Natural killer cell treated with Interleukin-12 subunit alpha and Interleukin-12 subunit beta and Interleukin-15 and Interleukin-18, amount 100 ng/mL, for 72 hours (primary cell): ENCODE measurements around the gene SMC1A. TPM values are rescaled to one million over a fixed set of nuclear protein-coding genes. Genes with fewer than 3 reads are reported as not detected.
"Not testable (repeated sequence)": the region's sequence is repeated elsewhere in the genome, so short reads cannot be mapped to it uniquely, and the experiment has no call there.

Source experiments
- ATAC-seq, 2 donors: fragments of 150-1000 bp; cut with Tn5 transposase in 1 of 2; sonication (Bioruptor Pico), chemical (Tn5 transposase) in 1 of 2; 2 replicates each; pipeline ENCODE4 v1.10.0; 2021
- DNase-seq: peaks from one replicate; pipeline ENCODE4 v3.0.0; 2022; ENCODE audit warnings: low spot score
- H3K27ac Mint-ChIP-seq, 2 donors: 1 replicate in 1 of 2; 2 replicates in 1 of 2; pipeline ENCODE4 v1.8.0; 2022; ENCODE audit warnings: mixed read lengths in 2 of 2, mild to moderate bottlenecking in 1 of 2, moderate library complexity in 1 of 2
- H3K27me3 Mint-ChIP-seq, 2 donors: 1 replicate in 1 of 2; 2 replicates in 1 of 2; pipeline ENCODE4 v1.8.0; 2022; ENCODE audit warnings: mixed read lengths in 2 of 2
- H3K36me3 Mint-ChIP-seq: one replicate; pipeline ENCODE4 v1.8.0; 2022; ENCODE audit warnings: mixed read lengths
- H3K4me1 Mint-ChIP-seq, 2 donors: 1 replicate in 1 of 2; 2 replicates in 1 of 2; pipeline ENCODE4 v1.8.0; 2022; ENCODE audit warnings: low read depth in 2 of 2, mixed read lengths in 2 of 2, mild to moderate bottlenecking in 1 of 2
- H3K4me3 Mint-ChIP-seq: one replicate; pipeline ENCODE4 v1.8.0; 2022; ENCODE audit warnings: mixed read lengths
- H3K9me3 Mint-ChIP-seq: 2 replicates; pipeline ENCODE4 v1.8.0; 2022; ENCODE audit warnings: mixed read lengths
- total RNA-seq, 2 donors: library from RNA; stranded (reverse); gene quantifications; one replicate each; pipeline ENCODE4 v1.2.3, GENCODE V29; 2022

SMC1A gene
- 100 to 1,000 TPM; 146 to 147 TPM for total RNA-seq

GRCh38 chrX:53422086-53422860, at the start of gene SMC1A:
SMC1A (minus strand) TSS chrX:53422654; CDS start chrX:53422600, 54 bp downstream.
- ATAC-seq: peak; percentile 95 to 96
- Mint-ChIP-seq H3K36me3 (peaks cover 5% of the 10 kb centered on the region), H3K9me3 (no peaks in the 10 kb centered on the region), H3K4me3 (peak within 1 kb of the TSS; percentile 86), H3K4me1 (peaks cover 27 to 29% of the 10 kb centered on the region in 2 donors), H3K27ac (peak within 1 kb of the TSS; percentile 87 to 90), H3K27me3 (no peaks in the 10 kb centered on the region)
- peak; percentile 99 for DNase-seq

DNA sequence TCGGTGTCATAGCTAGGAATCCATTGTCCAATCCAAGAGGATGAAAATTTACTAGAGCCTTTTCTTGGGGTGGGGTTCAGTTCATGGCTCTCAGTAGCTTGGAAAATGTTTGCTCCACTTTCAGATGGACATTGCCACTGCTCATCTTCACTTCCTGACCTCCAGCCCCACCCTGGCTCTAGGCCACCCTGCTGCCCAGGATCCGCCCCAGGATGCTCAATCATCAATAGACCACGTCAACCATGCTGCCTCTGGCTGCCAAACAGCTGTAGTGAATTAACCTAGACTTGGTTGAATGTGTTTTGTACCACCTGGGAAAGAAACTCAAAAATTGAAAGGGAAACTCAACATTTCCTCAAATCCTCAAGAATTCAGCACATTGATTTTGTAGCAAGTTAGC, 48.9 kb upstream of the SMC1A start:
- no peaks in the 10 kb centered on the region for H3K9me3 Mint-ChIP-seq
- DNase-seq (no peak), ATAC-seq (no peak)
- peaks cover 21 to 29% of the 10 kb centered on the region in 2 donors for H3K27me3 Mint-ChIP-seq
- H3K27ac Mint-ChIP-seq: no peak overlapping the region
- no peaks in the 10 kb centered on the region for H3K36me3 Mint-ChIP-seq
- no peaks in the 10 kb centered on the region for H3K4me1 Mint-ChIP-seq
- no peak overlapping the region for H3K4me3 Mint-ChIP-seq

GRCh38 chrX:53468659-53469058, 46.2 kb upstream of the SMC1A start:
- H3K4me1 Mint-ChIP-seq: not testable (repeated sequence)
- peaks cover 15 to 25% of the 10 kb centered on the region in 2 donors for H3K27me3 Mint-ChIP-seq

DNA sequence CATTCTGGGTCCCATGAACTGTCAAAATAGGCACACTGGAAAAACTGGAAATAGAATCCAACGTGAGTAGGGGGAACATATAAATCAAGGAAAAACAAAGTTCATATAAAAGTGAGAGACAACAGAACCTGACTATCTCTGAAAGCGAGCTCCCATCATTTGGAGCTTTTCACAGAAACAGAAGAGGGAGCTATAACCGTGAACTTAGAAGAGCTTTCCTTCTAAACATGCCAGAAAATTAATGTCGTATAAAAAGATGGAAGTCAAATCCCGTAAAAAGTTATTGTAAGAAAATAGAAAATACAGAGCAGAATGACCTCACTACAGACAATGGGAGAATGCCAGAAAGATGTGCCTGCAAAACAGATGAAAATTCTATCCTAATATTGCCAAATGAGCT, 35.6 kb upstream of the SMC1A start:
- no peaks in the 10 kb centered on the region for H3K9me3 Mint-ChIP-seq

More at GRCh38 chrX:53468659-53469058, 46.2 kb upstream of the SMC1A start:
- not testable (repeated sequence) for H3K9me3 Mint-ChIP-seq, ATAC-seq, DNase-seq, H3K27ac Mint-ChIP-seq, H3K4me3 Mint-ChIP-seq, H3K36me3 Mint-ChIP-seq

DNA sequence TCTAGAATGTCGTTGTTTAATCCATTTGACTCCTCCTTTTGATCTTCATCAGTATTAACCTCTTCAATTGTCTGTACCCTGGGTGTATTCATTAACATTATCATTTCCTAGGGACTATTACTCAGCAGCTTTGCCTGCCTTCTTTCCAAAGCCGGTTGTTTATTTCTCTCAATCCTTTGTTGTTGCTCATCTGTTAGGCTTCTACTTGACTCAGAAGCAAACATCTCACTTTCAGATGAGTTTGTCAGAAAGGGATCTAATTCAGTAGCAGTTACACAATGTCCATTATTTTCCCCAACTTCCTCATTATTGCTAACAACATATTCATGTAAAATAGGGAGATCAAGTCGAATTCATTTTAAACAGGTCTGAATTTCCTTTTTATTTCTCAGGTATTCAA, 33.8 kb upstream of the SMC1A start:
- Mint-ChIP-seq H3K4me1 (no peaks in the 10 kb centered on the region), H3K36me3 (no peaks in the 10 kb centered on the region)

More for the DNA sequence above, 35.6 kb upstream of the SMC1A start:
- Mint-ChIP-seq H3K4me1 (no peaks in the 10 kb centered on the region), H3K36me3 (no peaks in the 10 kb centered on the region), H3K27ac (no peak overlapping the region), H3K27me3 (peaks cover 13 to 27% of the 10 kb centered on the region in 2 donors), H3K4me3 (no peak overlapping the region)
- no peak for DNase-seq
- no peak for ATAC-seq

GRCh38 chrX:53452812-53453211, 30.4 kb upstream of the SMC1A start:
- H3K4me1 Mint-ChIP-seq: no peaks in the 10 kb centered on the region
- peaks cover 6 to 23% of the 10 kb centered on the region in 2 donors for H3K27me3 Mint-ChIP-seq
- H3K4me3 Mint-ChIP-seq: no peak overlapping the region
- H3K36me3 Mint-ChIP-seq: no peaks in the 10 kb centered on the region
- H3K27ac Mint-ChIP-seq: no peak overlapping the region
- no peaks in the 10 kb centered on the region for H3K9me3 Mint-ChIP-seq
- no peak for ATAC-seq
- DNase-seq: no peak

More for the DNA sequence above, 33.8 kb upstream of the SMC1A start:
- H3K9me3 Mint-ChIP-seq: no peaks in the 10 kb centered on the region
- H3K27ac Mint-ChIP-seq: no peak overlapping the region
- H3K4me3 Mint-ChIP-seq: no peak overlapping the region
- no peak for ATAC-seq
- peaks cover 13 to 26% of the 10 kb centered on the region in 2 donors for H3K27me3 Mint-ChIP-seq
- DNase-seq: no peak

- no peak overlapping the region for H3K27ac Mint-ChIP-seq
- H3K36me3 Mint-ChIP-seq: no peaks in the 10 kb centered on the region
- H3K4me3 Mint-ChIP-seq: no peak overlapping the region
- no peaks in the 10 kb centered on the region for H3K4me1 Mint-ChIP-seq
- ATAC-seq (no peak), DNase-seq (no peak)
- H3K9me3 Mint-ChIP-seq: no peaks in the 10 kb centered on the region
- peaks cover 0 to 12% of the 10 kb centered on the region in 2 donors for H3K27me3 Mint-ChIP-seq
These were observed 27.2 kb upstream of the SMC1A start for GRCh38 chrX:53449632-53450031.

GRCh38 chrX:53447441-53447840, 25.0 kb upstream of the SMC1A start:
- no peaks in the 10 kb centered on the region for H3K4me1 Mint-ChIP-seq
- H3K27ac Mint-ChIP-seq: no peak overlapping the region
- H3K27me3 Mint-ChIP-seq: peaks cover 0 to 12% of the 10 kb centered on the region in 2 donors
- H3K9me3 Mint-ChIP-seq: no peaks in the 10 kb centered on the region
- H3K4me3 Mint-ChIP-seq: no peak overlapping the region
- no peaks in the 10 kb centered on the region for H3K36me3 Mint-ChIP-seq
- no peak for DNase-seq
- no peak for ATAC-seq

GRCh38 chrX:53445977-53446376, 23.5 kb upstream of the SMC1A start:
- peak in 1 of 2 donors; percentile 54 for ATAC-seq
- H3K27ac Mint-ChIP-seq: no peak overlapping the region
- peaks cover 0 to 7% of the 10 kb centered on the region in 2 donors for H3K4me1 Mint-ChIP-seq
- no peaks in the 10 kb centered on the region for H3K36me3 Mint-ChIP-seq
- H3K4me3 Mint-ChIP-seq: no peak overlapping the region
- H3K9me3 Mint-ChIP-seq: no peaks in the 10 kb centered on the region
- DNase-seq: no peak
- peaks cover 0 to 12% of the 10 kb centered on the region in 2 donors for H3K27me3 Mint-ChIP-seq

DNA sequence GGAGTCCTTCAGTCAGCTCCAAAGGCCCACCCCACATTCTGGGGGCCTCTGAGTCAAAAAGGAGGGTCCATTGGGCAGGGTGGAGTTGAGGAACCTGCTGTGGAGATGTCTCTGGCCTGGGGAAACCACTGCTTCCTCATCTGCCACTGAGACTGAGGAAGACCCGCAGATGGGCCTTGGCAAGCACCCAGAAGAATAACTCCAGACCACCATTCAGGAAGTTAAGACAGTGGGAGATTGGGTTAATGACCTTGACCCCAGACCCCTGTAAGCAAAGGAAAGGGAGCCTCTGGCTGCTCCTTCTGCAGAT, 19.8 kb upstream of the SMC1A start:
- Mint-ChIP-seq H3K36me3 (no peaks in the 10 kb centered on the region), H3K4me1 (peaks cover 14 to 26% of the 10 kb centered on the region in 2 donors), H3K9me3 (no peaks in the 10 kb centered on the region), H3K27ac (no peak overlapping the region), H3K4me3 (peak overlapping the region; percentile 80), H3K27me3 (peaks cover 0 to 17% of the 10 kb centered on the region in 2 donors)
- DNase-seq (no peak), ATAC-seq (no peak)

DNA sequence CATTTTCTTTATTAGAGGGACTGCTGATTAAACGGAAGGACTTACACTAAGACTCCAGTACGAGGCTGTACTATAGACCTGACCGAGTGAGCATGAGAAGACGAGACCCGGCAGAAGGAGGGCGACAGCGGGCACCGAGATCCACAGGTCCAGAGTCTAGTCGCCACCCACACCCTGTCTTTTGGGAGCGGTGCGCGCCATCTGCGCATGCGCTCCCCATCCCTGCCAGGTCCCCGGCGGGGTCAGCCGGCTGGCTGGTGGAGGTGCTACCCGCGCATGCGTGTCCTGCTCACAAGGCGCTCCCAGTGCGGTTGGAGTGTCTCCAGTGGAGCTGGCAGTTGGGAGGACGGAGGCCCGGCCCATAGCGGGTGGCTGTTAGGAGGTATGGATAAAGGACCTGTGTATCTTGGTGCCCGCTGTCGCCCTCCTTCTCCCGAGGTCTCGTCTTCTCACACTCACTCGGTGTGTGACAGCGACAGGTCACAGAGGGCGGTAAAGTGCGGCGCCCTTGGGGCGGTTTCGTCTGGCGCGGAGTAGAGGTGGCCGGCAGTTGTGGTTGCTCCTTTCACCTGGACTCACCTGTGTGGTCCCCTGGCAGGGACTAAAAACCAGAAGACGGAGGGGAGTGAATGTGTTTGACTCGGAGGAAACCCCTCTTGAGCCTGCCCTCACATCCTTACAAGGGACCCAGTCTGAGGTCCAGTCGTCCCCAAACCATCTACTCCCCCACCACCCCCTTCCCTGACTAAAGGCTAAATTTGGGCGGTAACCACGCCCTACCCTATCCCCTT, 19.3 kb upstream of the SMC1A start:
- H3K36me3 Mint-ChIP-seq: no peaks in the 10 kb centered on the region
- H3K9me3 Mint-ChIP-seq: no peaks in the 10 kb centered on the region

GRCh38 chrX:53440621-53441517, 18.4 kb upstream of the SMC1A start:
- Mint-ChIP-seq H3K4me3 (peak overlapping the region; percentile 80), H3K36me3 (no peaks in the 10 kb centered on the region), H3K27ac (peak overlapping the region; percentile 52 to 67), H3K9me3 (no peaks in the 10 kb centered on the region), H3K27me3 (peaks cover 0 to 15% of the 10 kb centered on the region in 2 donors), H3K4me1 (peaks cover 14 to 32% of the 10 kb centered on the region in 2 donors)
- DNase-seq (peak; percentile 72), ATAC-seq (peak; percentile 3 to 52)

More for the DNA sequence above, 19.3 kb upstream of the SMC1A start:
- Mint-ChIP-seq H3K27me3 (peaks cover 0 to 17% of the 10 kb centered on the region in 2 donors), H3K4me1 (peaks cover 14 to 26% of the 10 kb centered on the region in 2 donors), H3K27ac (peak overlapping the region in 1 of 2 donors; percentile 31), H3K4me3 (peak overlapping the region; percentile 80)
- ATAC-seq: peak; percentile 88 to 89
- peak; percentile 85 for DNase-seq

DNA sequence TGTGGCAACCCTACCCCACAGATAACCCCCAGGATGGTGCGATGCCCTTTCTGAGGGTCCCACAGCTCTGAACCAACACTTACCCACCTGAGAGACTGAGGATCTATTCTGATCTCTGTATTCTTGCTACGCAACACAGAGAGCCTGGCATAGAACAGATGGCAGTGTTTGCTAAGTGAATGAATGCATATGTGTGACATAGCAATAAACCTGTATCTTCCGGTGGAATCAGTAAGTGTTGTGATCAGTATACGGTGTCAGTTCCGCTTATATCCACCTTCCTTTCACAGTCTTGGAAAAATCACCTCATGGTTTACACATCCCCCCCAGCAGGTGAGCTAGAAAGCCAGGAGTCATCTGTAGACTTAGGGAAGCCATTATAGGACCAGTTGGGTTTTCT, 17.6 kb upstream of the SMC1A start:
- Mint-ChIP-seq H3K4me1 (peaks cover 14 to 36% of the 10 kb centered on the region in 2 donors), H3K27me3 (peaks cover 0 to 20% of the 10 kb centered on the region in 2 donors)
- no peak for ATAC-seq

More for the DNA sequence above, 17.6 kb upstream of the SMC1A start:
- H3K4me3 Mint-ChIP-seq: peak overlapping the region; percentile 80
- no peak for DNase-seq
- no peaks in the 10 kb centered on the region for H3K9me3 Mint-ChIP-seq
- peak overlapping the region; percentile 52 to 67 for H3K27ac Mint-ChIP-seq
- no peaks in the 10 kb centered on the region for H3K36me3 Mint-ChIP-seq
